ENCODE data around the gene PAH. TPM values are rescaled to one million over a fixed set of nuclear protein-coding genes. Genes with fewer than 3 reads are reported as not detected.

Gene PAH
- polyA plus RNA-seq, 3 donors, result not detected

- no peaks in the 10 kb centered on the region for H3K4me1 ChIP-seq (ENCODE audit: control insufficient read depth in 1 of 2, insufficient read depth in 2 of 2, low read length in 2 of 2)
- WGBS (ENCODE audit: insufficient coverage), result 65% methylated on average over 4 of the region's 8 CpGs
- H3K27me3 ChIP-seq (ENCODE audit: control insufficient read depth in 2 of 2, insufficient read depth in 2 of 2, low read length in 2 of 2), result no peaks in the 10 kb centered on the region
- TF ChIP-seq CTCF (IDR thresholded peaks at IDR 0.05), result peak; percentile 36
- H3K79me2 ChIP-seq (ENCODE audit: insufficient read depth, low read length), result no peaks in the 10 kb centered on the region
- no peaks in the 10 kb centered on the region for H3K36me3 Mint-ChIP-seq
- H3K4me3 Mint-ChIP-seq, result no peak overlapping the region
- no peaks in the 10 kb centered on the region for H3K36me3 ChIP-seq (replicated peaks in 1 of 2; ENCODE audit: control insufficient read depth in 1 of 2, insufficient read depth in 2 of 2, low read length in 2 of 2)
- no peak overlapping the region for H3K27ac Mint-ChIP-seq
- no peak overlapping the region for H3K27ac ChIP-seq (ENCODE audit: low read depth in 1 of 2, low read length in 2 of 2)
- no peaks in the 10 kb centered on the region for H3K9me3 Mint-ChIP-seq
- H4K20me1 ChIP-seq (ENCODE audit: insufficient read depth, low read length), result no peaks in the 10 kb centered on the region
- intact Hi-C loops (cut with micrococcal nuclease), result no loop called here
- H3K9ac ChIP-seq (ENCODE audit: insufficient read depth, low read length, poor library complexity, severe bottlenecking), result no peak overlapping the region
- peaks cover 0 to 4% (median 2%) of the 10 kb centered on the region in 3 donors for H3K27me3 Mint-ChIP-seq (ENCODE audit: low read depth in 3 of 3)
- DNase-seq, result no peak
- no peak overlapping the region for H3K4me3 ChIP-seq (replicated peaks in 1 of 3; ENCODE audit: low read depth in 2 of 3, low read length in 3 of 3)
- no peaks in the 10 kb centered on the region for H3K9me3 ChIP-seq (replicated peaks in 1 of 2; ENCODE audit: control insufficient read depth in 1 of 2, insufficient read depth in 1 of 2, low read length in 2 of 2)
- no peak overlapping the region for H2AFZ ChIP-seq (ENCODE audit: insufficient read depth, low read depth, low read length, poor library complexity, severe bottlenecking)
- no peak overlapping the region for H3K4me2 ChIP-seq (replicated peaks; ENCODE audit: extremely low read depth, low read length, poor library complexity, severe bottlenecking)
- no peaks in the 10 kb centered on the region for H3K4me1 Mint-ChIP-seq
Measured at GRCh38 chr12:102883204-102883799, 33.7 kb downstream of the PAH start.

GRCh38 chr12:102880783-102881182 is 36.3 kb downstream of the PAH start:
- DNase-seq, result no peak
- Histone ChIP-seq H3K27me3 (ENCODE audit: control insufficient read depth in 2 of 2, insufficient read depth in 2 of 2, low read length in 2 of 2) (no peaks in the 10 kb centered on the region), H3K4me2 (replicated peaks; ENCODE audit: extremely low read depth, low read length, poor library complexity, severe bottlenecking) (no peak overlapping the region), H3K9ac (ENCODE audit: insufficient read depth, low read length, poor library complexity, severe bottlenecking) (no peak overlapping the region), H3K4me1 (ENCODE audit: control insufficient read depth in 1 of 2, insufficient read depth in 2 of 2, low read length in 2 of 2) (no peaks in the 10 kb centered on the region), H4K20me1 (ENCODE audit: insufficient read depth, low read length) (no peaks in the 10 kb centered on the region), H2AFZ (ENCODE audit: insufficient read depth, low read depth, low read length, poor library complexity, severe bottlenecking) (no peak overlapping the region), H3K9me3 (replicated peaks in 1 of 2; ENCODE audit: control insufficient read depth in 1 of 2, insufficient read depth in 1 of 2, low read length in 2 of 2) (no peaks in the 10 kb centered on the region), H3K27ac (ENCODE audit: low read depth in 1 of 2, low read length in 2 of 2) (no peak overlapping the region), H3K79me2 (ENCODE audit: insufficient read depth, low read length) (no peaks in the 10 kb centered on the region), H3K36me3 (replicated peaks in 1 of 2; ENCODE audit: control insufficient read depth in 1 of 2, insufficient read depth in 2 of 2, low read length in 2 of 2) (no peaks in the 10 kb centered on the region), H3K4me3 (replicated peaks in 1 of 3; ENCODE audit: low read depth in 2 of 3, low read length in 3 of 3) (no peak overlapping the region)
- intact Hi-C loops (cut with micrococcal nuclease), result no loop called here
- 78% methylated on average over 5 of the region's 5 CpGs for WGBS (ENCODE audit: insufficient coverage)
- Mint-ChIP-seq H3K27ac (no peak overlapping the region), H3K9me3 (peaks cover 0 to 1% (median 0%) of the 10 kb centered on the region in 7 donors), H3K4me1 (no peaks in the 10 kb centered on the region), H3K4me3 (no peak overlapping the region), H3K36me3 (no peaks in the 10 kb centered on the region), H3K27me3 (ENCODE audit: low read depth in 3 of 3) (peaks cover 0 to 3% (median 2%) of the 10 kb centered on the region in 3 donors)
- TF ChIP-seq CTCF (IDR thresholded peaks at IDR 0.05), result no peak

Measured in CD14-positive monocyte (primary cell).